GM12878 (cell line): ENCODE data around the gene VASP. TPM values are rescaled to one million over a fixed set of nuclear protein-coding genes. Genes with fewer than 3 reads are reported as not detected.

Experiments used
- BMI1 ChIP-seq: fragments of 450-650 bp; IDR thresholded peaks from 2 replicates; pipeline ENCODE4 v1.6.1; 2016; ENCODE audit warnings: mild to moderate bottlenecking, moderate library complexity, borderline replicate concordance
- CHD1 ChIP-seq: IDR thresholded peaks from 2 replicates; pipeline ENCODE4 v1.6.1; 2012; ENCODE audit warnings: low read depth, low read length, improper control_type of control experiment
- DPF2 ChIP-seq: fragments of 450-650 bp; IDR thresholded peaks from 2 replicates; pipeline ENCODE4 v1.6.1; 2017; ENCODE audit warnings: mild to moderate bottlenecking
- GATAD2B ChIP-seq: fragments of 450-650 bp; conservative IDR thresholded peaks from 2 replicates; pipeline ENCODE4 v1.6.1; 2017; ENCODE audit warnings: low read depth, mild to moderate bottlenecking, moderate library complexity
- HCFC1 ChIP-seq: fragments of 150-350 bp; IDR thresholded peaks from 2 replicates; pipeline ENCODE4 v1.6.1; 2014; ENCODE audit warnings: low read length
- HSF1 ChIP-seq: fragments of 150-350 bp; IDR thresholded peaks from 2 replicates; pipeline ENCODE4 v1.6.1; 2014; ENCODE audit warnings: mild to moderate bottlenecking, low read depth, low read length
- JUND ChIP-seq: IDR thresholded peaks from 2 replicates; pipeline ENCODE4 v1.6.1; 2012; ENCODE audit warnings: low read depth, mild to moderate bottlenecking, low read length, improper control_type of control experiment, moderate library complexity
- MXI1 ChIP-seq: fragments of 150-350 bp; IDR thresholded peaks from 2 replicates; pipeline ENCODE4 v1.6.1; 2011; ENCODE audit warnings: low read depth, mild to moderate bottlenecking, inconsistent platforms, low read length, improper control_type of control experiment
- MYC ChIP-seq: IDR thresholded peaks from 2 replicates; pipeline ENCODE4 v1.6.1; 2011; ENCODE audit warnings: mild to moderate bottlenecking, low read length, moderate library complexity, inconsistent platforms; ENCODE audit not compliant: insufficient read depth, insufficient replicate concordance, insufficient read length, severe bottlenecking
- NFXL1 ChIP-seq: fragments of 450-650 bp; IDR thresholded peaks from 2 replicates; pipeline ENCODE4 v1.6.1; 2017; ENCODE audit warnings: antibody characterized with exemption, mild to moderate bottlenecking, borderline replicate concordance
- NFYB ChIP-seq: IDR thresholded peaks from 2 replicates; pipeline ENCODE4 v1.6.1; 2011; ENCODE audit warnings: low read depth, mild to moderate bottlenecking, low read length, improper control_type of control experiment, moderate library complexity; ENCODE audit not compliant: insufficient read depth
- NRF1 ChIP-seq: conservative IDR thresholded peaks from 2 replicates; pipeline ENCODE4 v1.6.1; 2011; ENCODE audit warnings: mild to moderate bottlenecking, low read depth, low read length, improper control_type of control experiment
- POLR2AphosphoS2 ChIP-seq: IDR thresholded peaks from 2 replicates; pipeline ENCODE4 v1.6.1; 2011; ENCODE audit warnings: low read depth, mild to moderate bottlenecking, low read length, improper control_type of control experiment, moderate library complexity
- POU2F2 ChIP-seq: IDR thresholded peaks from 3 replicates; pipeline ENCODE4 v1.6.1; 2011; ENCODE audit warnings: low read depth, mild to moderate bottlenecking, low read length, borderline replicate concordance
- RCOR1 ChIP-seq: conservative IDR thresholded peaks from 2 replicates; pipeline ENCODE4 v1.6.1; 2012; ENCODE audit warnings: low read depth, low read length, improper control_type of control experiment
- RELA ChIP-seq: fragments of 450-650 bp; IDR thresholded peaks from 2 replicates; pipeline ENCODE4 v1.8.0; 2014; ENCODE audit warnings: borderline replicate concordance; ENCODE audit not compliant: partially characterized antibody
- RFX5 ChIP-seq: IDR thresholded peaks from 2 replicates; pipeline ENCODE4 v1.6.1; 2011; ENCODE audit warnings: low read depth, low read length, improper control_type of control experiment
- SIX5 ChIP-seq: IDR thresholded peaks from 2 replicates; pipeline ENCODE4 v1.6.1; 2011; ENCODE audit warnings: mild to moderate bottlenecking, low read depth, low read length, moderate library complexity; ENCODE audit not compliant: severe bottlenecking
- ZBTB4 ChIP-seq: fragments of 450-650 bp; formaldehyde crosslinking; IDR thresholded peaks from 2 replicates; pipeline ENCODE4 v1.4.0; 2022; ENCODE audit warnings: mild to moderate bottlenecking, moderate library complexity
- ZNF207 ChIP-seq: fragments of 450-650 bp; IDR thresholded peaks from 2 replicates; pipeline ENCODE4 v1.6.1; 2014; ENCODE audit warnings: antibody characterized with exemption, mild to moderate bottlenecking, borderline replicate concordance
- ZNF687 ChIP-seq: fragments of 450-650 bp; IDR thresholded peaks from 2 replicates; pipeline ENCODE4 v1.6.1; 2017; ENCODE audit warnings: mild to moderate bottlenecking, moderate library complexity
- polyA plus RNA-seq, 11 experiments: library from polyadenylated mRNA; depleted of rRNA in 4 of 11; unstranded in 6 of 11; stranded (reverse) in 5 of 11; fragments of >200 nt; fragmentation: Nextera tagmentation in 4 of 11; fragmentation: Illumina TruSeq in 1 of 11; extraction: Ambion mirVana in 4 of 11; extraction: Trizol in 1 of 11; gene quantifications; 1 replicate in 1 of 11; 2 replicates in 10 of 11; pipeline versions ENCODE4 v1.2.1 to v1.2.3, GENCODE V29; 2011 to 2016; ENCODE audit warnings: inconsistent platforms in 2 of 11, missing spikeins in 2 of 11, low read depth in 1 of 11
- total RNA-seq, 4 experiments: library from RNA; depleted of rRNA in 3 of 4; stranded (reverse); fragments of >200 nt in 3 of 4; fragmentation: Illumina TruSeq in 1 of 4; extraction: Trizol in 1 of 4; gene quantifications; 2 replicates each; pipeline versions ENCODE4 v1.2.1 to v1.2.3, GENCODE V29; 2013 to 2021

The VASP gene
- total and polyA plus RNA-seq, 10 of the 15 experiments (the other 5 are each of a cell fraction or from before 2014, with no cell fraction given), result 19.5 to 298 (median 84.8) TPM

GRCh38 chr19:45508861-45509691 is 1.8 kb downstream of the VASP start (continued):
- no peak for TF ChIP-seq RFX5
- TF ChIP-seq ZNF687, result no peak; the same call in 1 of the 2 replicates
- 0 out of 2 replicates have a peak, but pooled peaks have one; percentile 16 for TF ChIP-seq POLR2AphosphoS2
- peak; percentile 80 for TF ChIP-seq RELA
- no peak for TF ChIP-seq JUND
- TF ChIP-seq ZNF207, result peak; percentile 53; the same call in 1 of the 2 replicates
- TF ChIP-seq POU2F2, result peak; percentile 45; the same call in 1 of the 3 replicates
- no peak for TF ChIP-seq CHD1
- TF ChIP-seq HSF1, result no peak
- no peak for TF ChIP-seq NFXL1
- TF ChIP-seq HCFC1, result no peak
- peak; percentile 90 for TF ChIP-seq GATAD2B
- TF ChIP-seq NFYB, result no peak
- TF ChIP-seq SIX5, result no peak
- peak; percentile 61; the same call in 1 of the 2 replicates for TF ChIP-seq RCOR1
- no peak for TF ChIP-seq NRF1
- no peak for TF ChIP-seq MXI1
- peak; percentile 12; the same call in 1 of the 2 replicates for TF ChIP-seq BMI1
- TF ChIP-seq DPF2, result peak; percentile 67; the same call in 1 of the 2 replicates
- no peak for TF ChIP-seq MYC
- TF ChIP-seq ZBTB4 (CRISPR knock-in tag), result no peak
